ENCODE data around the gene WIPF1.

WIPF1 gene

GRCh38 chr2:174597345-174598047 lies at the start of gene WIPF1:
WIPF1 (minus strand) TSS chr2:174597804; CDS start chr2:174585573, 12,231 bp downstream.
- peaks cover 27% of the 10 kb centered on the region for H3K79me2 ChIP-seq
- H3K9me3 ChIP-seq (ENCODE audit: control insufficient read depth, low read length), result no peaks in the 10 kb centered on the region
- peaks cover 9% of the 10 kb centered on the region for H3K4me1 ChIP-seq
- H3K27ac ChIP-seq, result peak within 1 kb of the TSS; percentile 18
- H3K9ac ChIP-seq, result no peak within 1 kb of the TSS
- H3K4me2 ChIP-seq (ENCODE audit: low read length), result peak within 1 kb of the TSS; percentile 10
- H2AFZ ChIP-seq, result no peak within 1 kb of the TSS
- no peak for TF ChIP-seq CTCF (IDR thresholded peaks at IDR 0.05)
- H3K36me3 ChIP-seq (ENCODE audit: control insufficient read depth, insufficient read depth, low read length), result no peaks in the 10 kb centered on the region
- H3K27me3 ChIP-seq (ENCODE audit: control insufficient read depth, insufficient read depth, low read length), result no peaks in the 10 kb centered on the region
- no peak within 1 kb of the TSS for H3K4me3 ChIP-seq (ENCODE audit: low read depth, low read length)

GRCh38 chr2:174645296-174645695 lies 47.7 kb upstream of the WIPF1 start:
- H3K4me1 ChIP-seq, result peaks cover under 1% of the 10 kb centered on the region

GRCh38 chr2:174644406-174644805 lies 46.8 kb upstream of the WIPF1 start:
- no peak for TF ChIP-seq CTCF (IDR thresholded peaks at IDR 0.05)
- no peaks in the 10 kb centered on the region for H3K9me3 ChIP-seq (ENCODE audit: control insufficient read depth, low read length)
- no peak overlapping the region for H3K9ac ChIP-seq
- no peak overlapping the region for H3K4me2 ChIP-seq (ENCODE audit: low read length)
- H3K79me2 ChIP-seq, result peaks cover 67% of the 10 kb centered on the region
- no peaks in the 10 kb centered on the region for H3K4me1 ChIP-seq
- no peak overlapping the region for H3K4me3 ChIP-seq (ENCODE audit: low read depth, low read length)
- no peak overlapping the region for H2AFZ ChIP-seq
- H3K27me3 ChIP-seq (ENCODE audit: control insufficient read depth, insufficient read depth, low read length), result no peaks in the 10 kb centered on the region
- no peaks in the 10 kb centered on the region for H3K36me3 ChIP-seq (ENCODE audit: control insufficient read depth, insufficient read depth, low read length)
- H3K27ac ChIP-seq, result no peak overlapping the region

More at GRCh38 chr2:174645296-174645695, 47.7 kb upstream of the WIPF1 start:
- H3K9me3 ChIP-seq (ENCODE audit: control insufficient read depth, low read length), result no peaks in the 10 kb centered on the region
- TF ChIP-seq CTCF (IDR thresholded peaks at IDR 0.05), result no peak
- H3K9ac ChIP-seq, result no peak overlapping the region
- no peak overlapping the region for H3K4me2 ChIP-seq (ENCODE audit: low read length)
- H3K27ac ChIP-seq, result no peak overlapping the region
- no peaks in the 10 kb centered on the region for H3K36me3 ChIP-seq (ENCODE audit: control insufficient read depth, insufficient read depth, low read length)
- H3K79me2 ChIP-seq, result peaks cover 70% of the 10 kb centered on the region
- H3K27me3 ChIP-seq (ENCODE audit: control insufficient read depth, insufficient read depth, low read length), result no peaks in the 10 kb centered on the region
- no peak overlapping the region for H2AFZ ChIP-seq
- no peak overlapping the region for H3K4me3 ChIP-seq (ENCODE audit: low read depth, low read length)

GRCh38 chr2:174643356-174643755 lies 45.8 kb upstream of the WIPF1 start:
- H3K27ac ChIP-seq, result no peak overlapping the region
- H3K36me3 ChIP-seq (ENCODE audit: control insufficient read depth, insufficient read depth, low read length), result no peaks in the 10 kb centered on the region
- TF ChIP-seq CTCF (IDR thresholded peaks at IDR 0.05), result no peak
- H3K27me3 ChIP-seq (ENCODE audit: control insufficient read depth, insufficient read depth, low read length), result no peaks in the 10 kb centered on the region
- no peak overlapping the region for H3K4me3 ChIP-seq (ENCODE audit: low read depth, low read length)
- no peak overlapping the region for H3K9ac ChIP-seq
- no peak overlapping the region for H3K4me2 ChIP-seq (ENCODE audit: low read length)
- H2AFZ ChIP-seq, result no peak overlapping the region
- peaks cover under 1% of the 10 kb centered on the region for H3K4me1 ChIP-seq
- H3K9me3 ChIP-seq (ENCODE audit: control insufficient read depth, low read length), result no peaks in the 10 kb centered on the region
- H3K79me2 ChIP-seq, result peaks cover 62% of the 10 kb centered on the region

GRCh38 chr2:174641168-174641567 lies 43.6 kb upstream of the WIPF1 start:
- Histone ChIP-seq H3K4me2 (ENCODE audit: low read length) (no peak overlapping the region), H3K27ac (no peak overlapping the region), H3K79me2 (peaks cover 41% of the 10 kb centered on the region), H3K27me3 (ENCODE audit: control insufficient read depth, insufficient read depth, low read length) (no peaks in the 10 kb centered on the region), H3K4me3 (ENCODE audit: low read depth, low read length) (no peak overlapping the region), H3K36me3 (ENCODE audit: control insufficient read depth, insufficient read depth, low read length) (no peaks in the 10 kb centered on the region), H3K9ac (no peak overlapping the region), H3K9me3 (ENCODE audit: control insufficient read depth, low read length) (no peaks in the 10 kb centered on the region), H2AFZ (no peak overlapping the region), H3K4me1 (peaks cover 11% of the 10 kb centered on the region)
- no peak for TF ChIP-seq CTCF (IDR thresholded peaks at IDR 0.05)
